ENCODE measurements around the gene MSH2.

MSH2 gene

GRCh38 chr2:47373747-47374146 lies 29.2 kb upstream of the MSH2 start:
- no peak for DNase-seq (ENCODE audit: low spot score)
- TF ChIP-seq, protein P1, sequence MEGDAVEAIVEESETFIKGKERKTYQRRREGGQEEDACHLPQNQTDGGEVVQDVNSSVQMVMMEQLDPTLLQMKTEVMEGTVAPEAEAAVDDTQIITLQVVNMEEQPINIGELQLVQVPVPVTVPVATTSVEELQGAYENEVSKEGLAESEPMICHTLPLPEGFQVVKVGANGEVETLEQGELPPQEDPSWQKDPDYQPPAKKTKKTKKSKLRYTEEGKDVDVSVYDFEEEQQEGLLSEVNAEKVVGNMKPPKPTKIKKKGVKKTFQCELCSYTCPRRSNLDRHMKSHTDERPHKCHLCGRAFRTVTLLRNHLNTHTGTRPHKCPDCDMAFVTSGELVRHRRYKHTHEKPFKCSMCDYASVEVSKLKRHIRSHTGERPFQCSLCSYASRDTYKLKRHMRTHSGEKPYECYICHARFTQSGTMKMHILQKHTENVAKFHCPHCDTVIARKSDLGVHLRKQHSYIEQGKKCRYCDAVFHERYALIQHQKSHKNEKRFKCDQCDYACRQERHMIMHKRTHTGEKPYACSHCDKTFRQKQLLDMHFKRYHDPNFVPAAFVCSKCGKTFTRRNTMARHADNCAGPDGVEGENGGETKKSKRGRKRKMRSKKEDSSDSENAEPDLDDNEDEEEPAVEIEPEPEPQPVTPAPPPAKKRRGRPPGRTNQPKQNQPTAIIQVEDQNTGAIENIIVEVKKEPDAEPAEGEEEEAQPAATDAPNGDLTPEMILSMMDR (IDR thresholded peaks at IDR 0.05; ENCODE audit: extremely low read depth, missing control alignments), result no peak

GRCh38 chr2:47375307-47375706 lies 27.6 kb upstream of the MSH2 start:
- DNase-seq (ENCODE audit: low spot score), result no peak
- TF ChIP-seq, protein P1 (IDR thresholded peaks at IDR 0.05; ENCODE audit: extremely low read depth, missing control alignments), result no peak

GRCh38 chr2:47379384-47379783 lies 23.6 kb upstream of the MSH2 start:
- TF ChIP-seq, protein P1 (IDR thresholded peaks at IDR 0.05; ENCODE audit: extremely low read depth, missing control alignments), result no peak

DNA sequence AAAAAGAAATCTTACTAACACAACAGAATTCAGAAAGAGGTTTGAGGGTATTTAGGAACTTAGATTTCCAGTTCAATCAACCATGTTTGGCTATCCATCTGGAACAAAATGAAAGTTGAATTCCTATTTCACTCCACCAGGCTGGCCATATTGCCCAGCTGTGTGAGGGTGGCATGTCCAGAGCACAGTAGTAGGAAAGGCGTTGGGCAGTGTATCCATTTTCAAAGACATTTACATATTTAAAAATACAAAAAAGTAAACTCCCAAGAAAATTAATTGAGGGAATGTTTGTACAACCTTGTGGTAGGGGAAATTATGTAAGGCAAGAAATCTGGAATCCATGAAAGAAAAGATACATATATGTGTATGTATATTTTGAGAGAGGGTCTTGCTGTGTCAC lies 21.5 kb upstream of the MSH2 start:
- TF ChIP-seq, protein P1 (IDR thresholded peaks at IDR 0.05; ENCODE audit: extremely low read depth, missing control alignments), result no peak
- DNase-seq (ENCODE audit: low spot score), result no peak

More at GRCh38 chr2:47379384-47379783, 23.6 kb upstream of the MSH2 start:
- no peak for DNase-seq (ENCODE audit: low spot score)

DNA sequence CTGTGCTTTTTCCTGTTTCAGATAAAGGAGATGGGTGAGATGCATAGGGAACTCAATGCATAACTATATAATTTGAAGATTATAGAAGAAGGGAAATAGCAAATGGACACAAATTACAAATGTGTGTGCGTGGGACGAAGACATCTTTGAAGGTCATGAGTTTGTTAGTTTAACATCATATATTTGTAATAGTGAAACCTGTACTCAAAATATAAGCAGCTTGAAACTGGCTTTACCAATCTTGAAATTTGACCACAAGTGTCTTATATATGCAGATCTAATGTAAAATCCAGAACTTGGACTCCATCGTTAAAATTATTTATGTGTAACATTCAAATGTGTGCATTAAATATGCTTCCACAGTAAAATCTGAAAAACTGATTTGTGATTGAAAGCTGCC lies 16.4 kb upstream of the MSH2 start:
- TF ChIP-seq, protein P1 (IDR thresholded peaks at IDR 0.05; ENCODE audit: extremely low read depth, missing control alignments), result no peak
- peak; percentile 43 for DNase-seq (ENCODE audit: low spot score)

GRCh38 chr2:47388888-47389287 lies 14.1 kb upstream of the MSH2 start:
- TF ChIP-seq, protein P1 (IDR thresholded peaks at IDR 0.05; ENCODE audit: extremely low read depth, missing control alignments), result no peak
- DNase-seq (ENCODE audit: low spot score), result no peak

DNA sequence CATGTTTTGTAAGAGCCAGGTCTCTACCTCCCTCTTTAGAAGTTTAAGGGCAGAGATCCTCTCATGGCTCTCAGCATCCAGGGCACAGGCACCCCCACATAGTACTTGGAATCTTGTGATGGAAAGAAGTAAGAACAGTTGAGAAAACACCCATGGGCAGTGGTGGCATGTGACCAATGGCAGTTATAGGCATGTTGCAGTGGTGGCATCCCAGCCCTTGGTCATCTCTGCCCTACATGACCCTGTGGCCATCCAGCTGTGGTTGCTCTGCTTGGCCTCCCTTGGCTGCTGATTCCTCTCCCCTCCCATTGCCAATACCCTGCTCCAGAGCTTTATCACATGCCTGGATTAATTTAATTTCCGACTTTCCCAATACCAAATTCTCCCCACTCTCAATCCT lies 13.3 kb upstream of the MSH2 start:
- DNase-seq (ENCODE audit: low spot score), result no peak
- TF ChIP-seq, protein P1 (IDR thresholded peaks at IDR 0.05; ENCODE audit: extremely low read depth, missing control alignments), result no peak
